ENCODE measurements around the gene ITGA5. TPM values are rescaled to one million over a fixed set of nuclear protein-coding genes. Genes with fewer than 3 reads are reported as not detected.

ITGA5 gene
- polyA plus RNA-seq, 2 donors = 20.0 to 42.8 TPM

DNA sequence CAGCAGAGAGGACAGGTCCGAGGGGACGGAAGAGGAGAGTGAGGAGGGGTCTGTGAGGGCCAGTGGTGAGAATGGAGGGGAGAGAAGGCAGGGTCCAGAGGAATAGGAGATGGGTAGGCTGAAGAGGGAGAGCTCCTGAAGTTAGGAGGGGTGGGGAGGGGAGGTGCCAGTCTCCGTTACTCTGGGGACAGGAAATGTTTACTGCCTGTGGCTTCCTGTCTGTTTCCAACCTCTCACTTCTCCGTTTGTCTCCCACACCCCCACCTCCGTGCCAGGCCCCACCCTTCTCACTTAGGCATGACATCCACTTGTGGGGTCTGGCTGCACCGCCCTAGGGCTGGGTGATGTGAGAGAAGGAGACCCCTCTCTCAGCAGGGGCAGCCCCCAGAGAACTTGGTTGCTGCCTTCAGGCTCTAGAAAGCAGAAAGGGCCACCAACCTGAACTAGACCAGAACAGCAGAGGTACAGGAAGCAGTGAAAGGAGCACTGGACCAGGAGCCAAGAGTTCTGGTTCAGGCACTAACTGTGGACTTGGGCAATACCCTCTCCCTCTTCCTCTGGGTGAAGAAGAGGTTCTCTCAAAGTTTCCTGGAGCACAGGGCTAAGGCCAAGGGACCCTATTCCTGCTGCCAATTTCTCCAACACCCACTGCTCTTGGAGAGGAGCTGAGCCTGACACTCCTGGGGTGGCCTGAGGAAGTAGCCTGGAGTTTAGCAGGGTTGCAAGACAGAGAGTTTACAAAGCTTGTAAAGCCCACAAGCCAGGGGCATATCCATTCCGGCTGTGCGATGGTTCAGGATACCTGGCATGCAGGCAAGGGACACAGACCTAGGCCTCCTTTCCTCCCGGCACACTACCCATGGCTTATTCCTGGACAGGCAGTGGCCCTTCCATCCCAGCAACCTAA lies 5.5 kb downstream of the ITGA5 start:
- Histone ChIP-seq H3K27ac (ENCODE audit: low read depth in 2 of 2, low read length in 1 of 2) (peak overlapping the region; percentile 52 to 81), H3K36me3 (ENCODE audit: control insufficient read depth in 2 of 2, insufficient read depth in 2 of 2, low read length in 1 of 2) (no peaks in the 10 kb centered on the region), H3K9me3 (ENCODE audit: control insufficient read depth in 2 of 2, insufficient read depth in 1 of 2, low read depth in 1 of 2, low read length in 1 of 2) (no peaks in the 10 kb centered on the region), H3K4me1 (ENCODE audit: control insufficient read depth in 2 of 2, insufficient read depth in 2 of 2, low read length in 1 of 2) (peaks cover 6% of the 10 kb centered on the region in 2 donors), H3K27me3 (ENCODE audit: control insufficient read depth in 1 of 2, insufficient read depth in 2 of 2, low read length in 2 of 2) (no peaks in the 10 kb centered on the region), H3K4me3 (ENCODE audit: low read depth in 1 of 2, low read length in 2 of 2) (peak overlapping the region in 1 of 2 donors; percentile 26)
- 45 to 55% methylated on average over 9 of the region's 9 CpGs for WGBS, 2 donors

DNA sequence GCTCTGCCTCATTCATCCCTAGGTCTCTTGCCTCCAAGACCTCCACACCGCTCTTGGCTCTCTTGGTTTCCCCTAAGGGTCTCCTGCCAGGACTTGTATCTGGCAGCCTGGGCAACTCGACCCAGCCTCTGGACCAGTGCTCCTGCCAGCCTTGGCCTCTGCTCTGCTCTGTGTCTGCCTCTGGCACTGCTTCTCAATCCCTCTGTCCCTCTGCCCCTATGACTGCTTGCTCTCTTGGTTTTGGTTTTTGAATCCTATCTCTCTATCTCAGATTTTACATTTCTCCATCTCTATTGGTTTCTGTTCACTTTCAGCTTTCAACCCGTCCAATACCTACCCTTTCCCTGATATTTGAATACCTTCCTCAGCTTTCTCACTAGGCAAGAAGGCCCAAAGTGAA lies 6.3 kb downstream of the ITGA5 start:
- Histone ChIP-seq H3K9me3 (ENCODE audit: control insufficient read depth in 2 of 2, insufficient read depth in 1 of 2, low read depth in 1 of 2, low read length in 1 of 2) (no peaks in the 10 kb centered on the region), H3K27me3 (ENCODE audit: control insufficient read depth in 1 of 2, insufficient read depth in 2 of 2, low read length in 2 of 2) (no peaks in the 10 kb centered on the region), H3K27ac (ENCODE audit: low read depth in 2 of 2, low read length in 1 of 2) (peak overlapping the region; percentile 52 to 81), H3K36me3 (ENCODE audit: control insufficient read depth in 2 of 2, insufficient read depth in 2 of 2, low read length in 1 of 2) (peaks cover 0 to 3% of the 10 kb centered on the region in 2 donors), H3K4me3 (ENCODE audit: low read depth in 1 of 2, low read length in 2 of 2) (peak overlapping the region in 1 of 2 donors; percentile 26), H3K4me1 (ENCODE audit: control insufficient read depth in 2 of 2, insufficient read depth in 2 of 2, low read length in 1 of 2) (peaks cover 6 to 7% of the 10 kb centered on the region in 2 donors)
- WGBS, 2 donors = 64 to 69% methylated on average over 3 of the region's 3 CpGs

DNA sequence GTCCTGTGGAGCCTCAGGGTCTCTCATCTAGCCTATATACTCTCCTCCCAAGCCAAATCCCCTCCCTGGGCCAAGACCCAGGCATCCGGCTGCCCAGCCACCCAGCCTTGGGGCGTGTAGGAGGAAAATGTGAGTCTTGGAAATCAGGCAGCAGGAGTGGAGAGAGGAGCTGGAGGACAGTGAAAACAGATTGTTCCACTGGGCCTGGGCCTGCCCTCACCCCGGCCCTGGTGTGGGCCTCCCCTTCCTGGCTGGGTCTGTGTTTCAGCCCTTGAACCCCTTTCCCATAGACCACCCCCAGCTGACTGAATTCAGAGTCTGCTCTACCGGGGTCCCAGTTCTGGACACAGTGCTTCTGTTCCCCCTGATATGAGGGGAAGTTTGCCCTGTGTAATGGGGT lies 6.7 kb downstream of the ITGA5 start:
- Histone ChIP-seq H3K4me1 (ENCODE audit: control insufficient read depth in 2 of 2, insufficient read depth in 2 of 2, low read length in 1 of 2) (peaks cover 6 to 8% of the 10 kb centered on the region in 2 donors), H3K27ac (ENCODE audit: low read depth in 2 of 2, low read length in 1 of 2) (peak overlapping the region; percentile 52 to 81), H3K27me3 (ENCODE audit: control insufficient read depth in 1 of 2, insufficient read depth in 2 of 2, low read length in 2 of 2) (no peaks in the 10 kb centered on the region), H3K36me3 (ENCODE audit: control insufficient read depth in 2 of 2, insufficient read depth in 2 of 2, low read length in 1 of 2) (peaks cover 0 to 5% of the 10 kb centered on the region in 2 donors), H3K4me3 (ENCODE audit: low read depth in 1 of 2, low read length in 2 of 2) (no peak overlapping the region), H3K9me3 (ENCODE audit: control insufficient read depth in 2 of 2, insufficient read depth in 1 of 2, low read depth in 1 of 2, low read length in 1 of 2) (no peaks in the 10 kb centered on the region)
- WGBS, 2 donors = 59 to 62% methylated on average over 4 of the region's 4 CpGs

DNA sequence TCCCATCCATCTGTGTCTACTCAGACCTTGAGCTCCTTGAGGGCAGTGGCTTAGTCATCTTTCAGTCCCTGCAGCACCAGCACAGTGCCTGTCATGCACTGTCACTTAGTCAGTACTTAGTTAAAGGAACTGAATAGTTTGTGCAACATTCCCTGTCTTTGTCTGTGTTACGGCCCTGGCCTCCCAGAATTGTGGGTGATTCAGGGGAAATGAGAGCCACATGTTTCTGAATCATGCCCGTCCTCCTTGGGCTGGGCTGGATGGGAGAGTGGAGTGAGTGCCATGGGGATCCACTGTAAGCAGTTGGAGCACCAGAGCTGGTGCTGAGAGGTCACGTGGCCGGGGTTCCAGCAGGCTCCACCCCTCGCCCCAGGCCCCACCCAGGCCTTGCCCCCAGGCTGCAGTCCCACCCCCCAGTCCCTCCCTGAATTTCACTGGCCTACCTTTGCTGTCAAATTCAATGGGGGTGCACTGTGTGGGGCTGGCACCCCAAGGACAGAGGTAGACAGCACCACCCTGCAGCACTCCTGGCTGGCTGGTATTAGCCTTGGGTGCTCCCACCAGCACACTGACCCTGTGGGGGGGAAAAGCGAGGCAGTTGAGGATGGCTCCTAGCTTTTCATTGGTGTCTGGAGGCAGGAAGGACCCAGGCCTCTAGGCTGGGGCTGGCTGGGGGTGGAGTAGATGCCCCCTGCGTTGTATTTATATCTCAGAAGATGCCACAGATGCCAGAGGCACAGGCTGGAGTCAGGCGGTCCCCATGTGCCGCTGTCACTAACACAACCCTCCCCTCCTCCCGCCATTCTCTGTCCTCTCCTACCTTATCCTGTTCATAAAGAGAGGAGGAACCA lies 7.5 kb downstream of the ITGA5 start:
- Histone ChIP-seq H3K36me3 (ENCODE audit: control insufficient read depth in 2 of 2, insufficient read depth in 2 of 2, low read length in 1 of 2) (peaks cover 0 to 5% of the 10 kb centered on the region in 2 donors), H3K27ac (ENCODE audit: low read depth in 2 of 2, low read length in 1 of 2) (peak overlapping the region; percentile 52 to 81)

DNA sequence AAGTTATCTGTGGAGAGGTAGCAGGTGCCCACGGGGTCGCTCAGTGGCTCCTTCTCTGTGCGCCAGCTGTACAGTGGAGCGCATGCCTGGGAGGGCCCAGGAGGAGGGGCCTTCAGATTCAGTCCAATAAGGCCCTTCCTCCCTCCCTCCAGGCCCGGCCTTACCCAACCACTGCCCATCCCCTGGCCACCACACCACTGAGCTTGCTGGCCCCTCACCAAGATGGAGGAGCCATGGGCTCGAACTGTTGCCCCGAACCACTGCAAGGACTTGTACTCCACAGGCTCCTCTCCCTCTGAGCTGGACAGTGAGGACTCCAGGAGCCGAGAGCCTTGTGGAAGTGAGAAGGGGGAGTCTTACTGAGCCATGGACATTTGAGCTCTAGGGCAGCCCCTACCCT lies 9.8 kb downstream of the ITGA5 start:
- no peak overlapping the region for H3K27ac ChIP-seq (ENCODE audit: low read depth in 2 of 2, low read length in 1 of 2)
- no peaks in the 10 kb centered on the region for H3K27me3 ChIP-seq (ENCODE audit: control insufficient read depth in 1 of 2, insufficient read depth in 2 of 2, low read length in 2 of 2)
- peaks cover 6 to 8% of the 10 kb centered on the region in 2 donors for H3K4me1 ChIP-seq (ENCODE audit: control insufficient read depth in 2 of 2, insufficient read depth in 2 of 2, low read length in 1 of 2)
- 85 to 89% methylated on average over 8 of the region's 8 CpGs for WGBS, 2 donors
- no peak overlapping the region for H3K4me3 ChIP-seq (ENCODE audit: low read depth in 1 of 2, low read length in 2 of 2)
- H3K9me3 ChIP-seq (ENCODE audit: control insufficient read depth in 2 of 2, insufficient read depth in 1 of 2, low read depth in 1 of 2, low read length in 1 of 2) = no peaks in the 10 kb centered on the region
- peaks cover 0 to 13% of the 10 kb centered on the region in 2 donors for H3K36me3 ChIP-seq (ENCODE audit: control insufficient read depth in 2 of 2, insufficient read depth in 2 of 2, low read length in 1 of 2)

More for the DNA sequence above, 7.5 kb downstream of the ITGA5 start:
- Histone ChIP-seq H3K9me3 (ENCODE audit: control insufficient read depth in 2 of 2, insufficient read depth in 1 of 2, low read depth in 1 of 2, low read length in 1 of 2) (no peaks in the 10 kb centered on the region), H3K4me1 (ENCODE audit: control insufficient read depth in 2 of 2, insufficient read depth in 2 of 2, low read length in 1 of 2) (peaks cover 6 to 8% of the 10 kb centered on the region in 2 donors), H3K4me3 (ENCODE audit: low read depth in 1 of 2, low read length in 2 of 2) (no peak overlapping the region), H3K27me3 (ENCODE audit: control insufficient read depth in 1 of 2, insufficient read depth in 2 of 2, low read length in 2 of 2) (no peaks in the 10 kb centered on the region)
- WGBS, 2 donors = 47 to 63% methylated on average over 10 of the region's 10 CpGs

DNA sequence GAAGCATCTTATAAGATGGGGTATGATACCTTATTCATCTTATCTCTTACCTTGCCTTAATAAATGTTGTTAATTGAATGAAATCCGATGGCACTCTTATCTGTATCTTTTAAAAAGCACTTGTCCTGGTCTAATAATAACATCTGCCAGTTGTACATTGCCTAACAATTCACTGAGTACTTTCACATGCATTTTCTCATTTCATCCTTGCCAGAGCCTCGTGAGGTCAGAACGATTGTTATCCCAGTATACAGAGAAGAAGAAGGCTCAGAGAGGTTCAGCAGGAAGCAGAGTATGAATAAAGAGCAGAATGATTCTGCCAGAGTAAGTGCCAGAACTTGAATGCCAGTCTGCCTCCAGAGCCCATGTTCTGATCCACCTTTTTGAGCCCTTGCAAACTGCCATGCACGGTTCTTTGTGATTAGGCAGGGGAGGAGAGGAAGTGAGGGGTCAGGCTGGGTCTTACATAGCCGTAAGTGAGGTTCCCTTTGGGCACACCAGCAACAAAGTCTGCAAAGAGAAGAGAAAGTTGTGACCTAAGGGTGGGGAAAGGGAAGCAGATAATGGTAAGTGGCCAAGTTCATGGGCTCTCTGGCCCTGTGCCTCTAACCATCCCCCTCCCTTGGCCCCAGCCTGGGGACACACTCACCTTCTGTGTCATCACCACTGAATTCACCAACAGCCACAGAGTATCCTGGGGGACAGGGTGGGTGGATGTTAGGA lies 11.7 kb downstream of the ITGA5 start:
- Histone ChIP-seq H3K4me1 (ENCODE audit: control insufficient read depth in 2 of 2, insufficient read depth in 2 of 2, low read length in 1 of 2) (peaks cover 0 to 5% of the 10 kb centered on the region in 2 donors), H3K36me3 (ENCODE audit: control insufficient read depth in 2 of 2, insufficient read depth in 2 of 2, low read length in 1 of 2) (peaks cover 5 to 19% of the 10 kb centered on the region in 2 donors), H3K27me3 (ENCODE audit: control insufficient read depth in 1 of 2, insufficient read depth in 2 of 2, low read length in 2 of 2) (no peaks in the 10 kb centered on the region), H3K9me3 (ENCODE audit: control insufficient read depth in 2 of 2, insufficient read depth in 1 of 2, low read depth in 1 of 2, low read length in 1 of 2) (no peaks in the 10 kb centered on the region), H3K27ac (ENCODE audit: low read depth in 2 of 2, low read length in 1 of 2) (peak overlapping the region; percentile 5), H3K4me3 (ENCODE audit: low read depth in 1 of 2, low read length in 2 of 2) (no peak overlapping the region)
- whole genome bisulfite sequencing, 2 donors = 59 to 62% methylated on average over 5 of the region's 5 CpGs

DNA sequence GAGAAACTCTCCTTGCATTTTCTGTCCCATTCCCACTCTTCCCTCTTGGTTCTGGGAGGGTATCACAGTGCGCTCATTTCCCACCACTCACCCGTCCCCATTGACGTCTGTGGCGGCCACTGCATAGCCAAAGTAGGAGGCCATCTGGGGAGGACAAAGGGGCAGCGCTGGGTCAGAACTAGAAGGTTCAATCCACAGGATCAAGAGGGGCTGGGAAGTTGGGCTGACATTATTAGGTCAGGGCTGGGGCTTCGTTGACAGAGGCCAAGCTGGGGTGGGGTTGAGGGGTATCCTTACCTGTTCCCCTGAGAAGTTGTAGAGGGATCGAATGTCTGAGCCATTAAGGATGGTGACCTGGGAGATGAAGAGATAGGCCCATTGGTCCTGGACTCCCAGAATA lies 13.5 kb downstream of the ITGA5 start:
- no peaks in the 10 kb centered on the region for H3K9me3 ChIP-seq (ENCODE audit: control insufficient read depth in 2 of 2, insufficient read depth in 1 of 2, low read depth in 1 of 2, low read length in 1 of 2)
- H3K27me3 ChIP-seq (ENCODE audit: control insufficient read depth in 1 of 2, insufficient read depth in 2 of 2, low read length in 2 of 2) = no peaks in the 10 kb centered on the region
- H3K4me3 ChIP-seq (ENCODE audit: low read depth in 1 of 2, low read length in 2 of 2) = no peak overlapping the region
- no peak overlapping the region for H3K27ac ChIP-seq (ENCODE audit: low read depth in 2 of 2, low read length in 1 of 2)
- H3K36me3 ChIP-seq (ENCODE audit: control insufficient read depth in 2 of 2, insufficient read depth in 2 of 2, low read length in 1 of 2) = peaks cover 5 to 26% of the 10 kb centered on the region in 2 donors
- H3K4me1 ChIP-seq (ENCODE audit: control insufficient read depth in 2 of 2, insufficient read depth in 2 of 2, low read length in 1 of 2) = peaks cover 0 to 2% of the 10 kb centered on the region in 2 donors
- 92% methylated on average over 7 of the region's 7 CpGs for WGBS, 2 donors

DNA sequence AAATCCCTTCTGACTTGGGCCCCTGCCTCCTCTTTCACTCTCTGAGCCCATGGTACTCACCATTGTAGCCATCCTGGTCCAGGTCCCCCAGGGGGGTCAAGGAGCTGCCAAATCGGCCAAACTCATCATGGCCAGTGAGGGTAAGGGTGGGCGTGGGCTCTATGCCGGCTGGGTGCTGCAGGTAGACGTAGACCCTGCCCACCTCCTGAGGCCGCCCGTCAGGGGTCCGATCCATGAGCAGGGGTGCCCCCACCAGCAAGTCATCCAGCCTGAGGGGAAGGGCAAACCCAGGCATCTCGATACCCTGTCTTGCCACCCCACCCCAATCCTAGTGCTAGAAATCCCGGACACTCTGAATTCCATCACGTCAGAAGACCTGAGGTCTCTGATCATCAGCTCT lies 14.0 kb downstream of the ITGA5 start:
- Histone ChIP-seq H3K27ac (ENCODE audit: low read depth in 2 of 2, low read length in 1 of 2) (peak overlapping the region in 1 of 2 donors; percentile 40), H3K4me1 (ENCODE audit: control insufficient read depth in 2 of 2, insufficient read depth in 2 of 2, low read length in 1 of 2) (peaks cover 0 to 2% of the 10 kb centered on the region in 2 donors), H3K36me3 (ENCODE audit: control insufficient read depth in 2 of 2, insufficient read depth in 2 of 2, low read length in 1 of 2) (peaks cover 5 to 26% of the 10 kb centered on the region in 2 donors), H3K27me3 (ENCODE audit: control insufficient read depth in 1 of 2, insufficient read depth in 2 of 2, low read length in 2 of 2) (no peaks in the 10 kb centered on the region), H3K9me3 (ENCODE audit: control insufficient read depth in 2 of 2, insufficient read depth in 1 of 2, low read depth in 1 of 2, low read length in 1 of 2) (no peaks in the 10 kb centered on the region), H3K4me3 (ENCODE audit: low read depth in 1 of 2, low read length in 2 of 2) (no peak overlapping the region)
- WGBS, 2 donors = 87 to 88% methylated on average over 10 of the region's 10 CpGs

All from esophagus (tissue), 2 donors.